Stimulated activated CD8-positive, alpha-beta memory T cell treated with anti-CD3 and anti-CD28 coated beads, Interleukin-12 subunit alpha, Interleukin-12 subunit beta, amount 100 ng/mL, for 4 hours (primary cell): ENCODE measurements around the gene RPL26.
"Not testable (repeated sequence)": the region's sequence is repeated elsewhere in the genome, so short reads cannot be mapped to it uniquely, and the experiment has no call there.

Experiments
- DNase-seq: peaks from one replicate; pipeline ENCODE4 v3.0.0-alpha.2; 2020; ENCODE audit warnings: low read depth

The RPL26 gene

GRCh38 chr17:8365143-8365542 lies 17.9 kb downstream of the RPL26 start:
- DNase-seq, result no peak

- DNase-seq, result no peak
These were observed 20.2 kb downstream of the RPL26 start for GRCh38 chr17:8362651-8363332.

DNA sequence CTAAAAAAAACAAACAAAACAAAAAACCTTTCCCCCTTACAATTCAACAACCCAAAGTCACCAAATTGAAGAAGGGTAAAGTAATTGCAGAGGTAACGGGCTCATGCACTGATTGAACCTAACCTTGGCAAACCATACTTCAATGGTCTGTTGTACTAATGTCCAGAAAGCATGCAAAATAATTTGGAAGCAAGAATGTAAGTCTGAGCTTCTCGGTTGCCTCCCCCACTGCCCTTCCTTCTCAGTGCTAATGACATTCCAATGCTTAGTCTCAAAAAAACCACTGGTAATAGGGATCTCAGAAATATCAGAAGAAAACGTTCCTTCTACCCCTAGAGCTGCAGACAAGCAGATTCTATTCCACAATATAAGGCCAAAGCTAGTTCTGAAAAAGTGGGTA lies 22.2 kb downstream of the RPL26 start:
- no peak for DNase-seq

DNA sequence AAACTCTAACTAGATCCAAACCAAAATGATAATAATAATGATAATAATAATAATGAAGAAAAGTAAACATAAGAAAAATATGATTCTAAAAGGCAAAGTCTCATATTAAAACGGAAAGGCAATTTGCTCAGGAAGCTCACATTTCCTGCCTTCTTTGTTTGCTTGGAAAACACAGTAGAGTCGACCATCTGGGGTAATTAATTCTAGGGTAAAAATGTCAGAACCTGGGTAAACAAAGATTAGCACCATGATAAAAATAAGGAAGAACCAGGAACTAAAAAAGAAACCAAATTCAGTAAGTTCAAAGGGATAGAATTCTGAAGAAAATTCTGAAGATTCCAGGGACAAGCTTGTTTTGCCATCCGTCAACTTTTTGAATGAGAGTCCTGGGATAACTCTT lies 22.7 kb downstream of the RPL26 start:
- no peak for DNase-seq

DNA sequence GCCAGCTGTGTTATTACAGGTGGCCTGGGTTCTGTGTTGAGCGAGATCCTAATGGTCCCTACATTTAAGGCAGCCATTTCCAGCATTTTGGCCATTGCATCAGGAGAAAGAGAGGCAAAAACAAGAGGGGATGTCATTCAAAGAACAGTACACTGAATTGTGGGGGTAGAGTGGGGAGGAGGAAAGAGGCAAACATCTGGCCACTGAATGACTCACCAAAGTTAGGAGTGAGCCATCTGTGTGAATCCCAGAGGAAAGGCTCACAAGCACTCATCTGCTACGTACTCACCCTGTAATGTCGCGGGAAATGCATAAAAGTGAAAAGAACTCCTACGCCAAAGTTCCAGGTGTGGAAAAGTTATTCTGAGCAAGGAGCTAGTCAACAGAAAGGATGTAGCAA lies 23.2 kb downstream of the RPL26 start:
- DNase-seq, result no peak

DNA sequence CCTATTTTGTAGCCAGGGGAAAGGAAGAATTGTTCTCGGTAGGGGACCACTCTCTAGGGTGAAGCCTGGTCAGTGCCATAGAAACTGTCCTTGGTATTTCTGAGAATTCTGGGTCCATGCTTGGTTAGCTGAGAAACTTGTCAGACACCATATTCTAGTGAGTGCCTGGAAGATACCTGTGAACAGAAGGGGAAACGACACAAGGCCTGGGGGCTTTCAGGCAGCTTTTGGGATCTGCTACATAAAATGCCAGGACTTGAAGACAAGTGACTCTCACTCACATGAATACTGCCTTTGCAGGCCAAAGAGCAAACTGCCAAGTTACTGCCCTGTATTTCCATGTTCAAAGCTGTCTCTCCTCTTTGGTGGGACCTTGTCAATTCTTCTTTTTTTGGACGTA lies 25.1 kb downstream of the RPL26 start:
- DNase-seq, result no peak

- no peak for DNase-seq
These were observed 28.8 kb downstream of the RPL26 start for GRCh38 chr17:8354236-8354635.

GRCh38 chr17:8353736-8354135 lies 29.3 kb downstream of the RPL26 start:
- no peak for DNase-seq

DNA sequence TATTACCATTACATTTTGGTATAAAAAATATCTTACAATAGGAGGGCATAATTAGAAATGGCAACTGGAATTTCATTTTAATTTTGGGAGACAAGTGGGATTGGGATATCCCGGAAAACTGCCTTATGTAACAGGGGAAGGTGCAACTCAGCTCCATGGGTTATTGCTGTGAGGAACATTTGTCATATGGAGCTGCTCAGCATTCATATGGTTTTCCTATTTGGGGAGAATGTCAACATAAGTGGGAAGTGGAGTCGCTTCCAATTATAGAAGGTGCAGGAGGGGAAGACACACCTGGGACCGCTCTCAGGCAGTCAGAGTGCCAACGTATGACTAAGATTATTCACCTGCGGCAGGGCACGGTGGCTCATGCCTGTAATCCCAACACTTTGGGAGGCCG lies 32.7 kb downstream of the RPL26 start:
- no peak for DNase-seq

DNA sequence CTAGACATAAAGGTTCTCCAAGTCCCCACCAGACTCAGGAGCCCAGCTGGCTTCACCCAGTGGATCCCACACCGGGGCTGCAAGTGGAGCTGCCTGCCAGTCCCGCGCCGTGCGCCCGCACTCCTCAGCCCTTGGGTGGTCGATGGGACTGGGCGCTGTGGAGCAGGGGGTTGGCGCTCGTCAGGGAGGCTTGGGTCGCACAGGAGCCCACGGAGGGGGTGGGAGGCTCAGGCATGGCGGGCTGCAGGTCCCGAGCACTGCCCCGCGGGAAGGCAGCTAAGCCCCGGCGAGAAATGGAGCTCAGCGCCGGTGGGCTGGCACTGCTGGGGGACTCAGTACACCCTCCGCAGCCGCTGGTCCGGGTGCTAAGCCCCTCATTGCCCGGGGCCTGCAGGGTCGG lies 36.0 kb downstream of the RPL26 start:
- DNase-seq, result not testable (repeated sequence)

DNA sequence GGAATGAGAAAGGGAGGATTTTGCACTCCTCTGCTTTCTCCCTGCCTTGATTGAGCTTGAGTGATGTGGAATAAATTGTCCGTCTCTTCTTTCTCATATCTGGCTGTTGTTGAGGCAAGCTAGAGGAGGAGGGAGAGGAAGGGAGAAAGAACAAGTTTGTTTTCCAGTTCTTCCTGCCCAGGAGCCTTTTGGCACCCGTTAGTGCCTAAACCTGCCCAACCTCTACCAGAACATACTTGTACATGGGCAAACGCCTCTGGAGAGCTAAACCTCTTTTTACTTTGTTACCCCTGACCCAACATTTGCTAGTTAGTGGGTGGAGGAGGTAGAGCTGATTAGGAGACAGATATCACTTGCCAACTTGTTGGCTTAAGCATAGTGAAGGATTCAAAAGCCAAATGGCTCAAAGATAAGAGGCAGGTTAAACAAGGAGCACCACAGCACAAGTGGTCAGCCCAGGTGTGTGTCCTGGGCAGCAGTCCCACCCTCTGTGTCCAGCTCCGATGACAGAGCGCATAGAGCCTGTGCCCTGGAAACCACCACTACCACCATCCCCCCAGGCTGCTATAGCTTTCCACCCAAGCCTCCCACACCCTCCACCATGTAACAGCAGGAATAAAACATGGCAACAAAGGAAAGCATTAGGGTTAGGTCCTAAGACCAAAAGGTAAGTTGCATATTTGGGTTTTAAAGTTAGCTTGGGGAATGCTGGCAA lies 36.9 kb downstream of the RPL26 start:
- no peak for DNase-seq

DNA sequence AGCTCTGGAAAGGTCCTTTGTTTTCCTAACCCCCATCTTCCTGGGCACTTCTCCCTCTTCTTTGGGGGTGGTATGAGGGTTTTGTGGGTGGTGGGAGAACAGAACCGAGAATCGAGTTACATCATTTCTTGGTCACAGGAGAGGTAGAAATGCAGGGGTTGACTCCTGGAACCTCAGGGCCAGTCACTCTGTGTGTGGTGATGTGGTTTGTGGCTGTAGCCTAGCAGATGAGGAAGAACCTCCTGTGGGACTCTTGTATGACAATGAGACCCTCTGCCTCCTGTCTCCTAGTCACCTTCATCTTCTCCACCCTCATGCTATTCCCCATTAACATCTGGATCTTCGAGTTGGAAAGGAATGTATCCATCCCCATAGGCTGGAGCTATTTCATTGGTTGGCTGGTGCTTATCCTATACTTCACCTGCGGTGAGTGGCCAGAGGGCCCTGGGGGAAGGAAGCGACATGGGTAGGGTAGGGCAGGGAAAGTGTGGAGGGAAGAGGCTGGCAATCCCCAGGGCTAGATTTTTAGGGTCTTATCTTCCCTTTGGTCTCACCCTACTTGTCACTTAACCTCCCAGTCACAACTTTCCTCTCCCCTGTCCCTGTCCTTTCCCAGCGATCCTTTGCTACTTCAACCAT lies 37.8 kb downstream of the RPL26 start:
- DNase-seq, result no peak

DNA sequence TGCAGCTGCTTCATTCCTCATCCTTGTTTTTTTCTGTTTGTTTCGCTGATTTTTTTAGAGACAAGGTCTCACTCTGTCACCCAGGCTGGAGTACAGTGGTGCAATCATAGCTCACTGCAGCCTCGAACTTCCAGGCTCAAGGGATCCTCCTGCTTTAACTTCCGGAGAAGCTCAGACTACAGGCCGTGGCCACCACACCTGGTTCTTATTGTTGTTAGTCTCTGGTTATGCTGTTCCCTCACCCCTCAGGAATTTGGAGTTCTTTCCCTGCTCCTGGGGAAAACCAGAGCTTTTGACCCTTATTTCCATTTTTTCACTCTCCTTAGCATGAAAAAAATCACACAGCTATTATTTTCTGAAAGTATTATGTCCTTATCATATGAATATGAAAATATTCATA lies 41.5 kb downstream of the RPL26 start:
- no peak for DNase-seq

DNA sequence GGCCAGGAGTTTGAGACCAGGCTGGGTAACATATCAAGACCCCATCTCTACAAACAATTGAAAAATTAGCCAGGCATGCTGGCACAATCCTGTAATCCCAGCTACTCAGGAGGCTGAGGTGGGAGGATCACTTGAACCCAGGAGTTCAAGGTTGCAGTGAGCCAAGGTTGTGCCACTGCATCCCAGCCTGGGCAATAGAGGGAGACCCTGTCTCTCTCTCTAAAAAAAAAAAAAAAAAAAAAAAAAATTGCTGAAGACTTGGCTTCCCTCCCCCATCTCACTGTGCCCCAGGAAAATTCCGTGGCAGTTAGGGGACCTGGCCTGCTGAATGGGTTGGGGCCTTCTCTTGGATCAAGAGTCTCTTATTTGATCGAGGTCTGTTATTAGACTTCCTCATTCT lies 43.5 kb downstream of the RPL26 start, which contains the start of gene ODF4:
ODF4 (plus strand) TSS at position 301 of the 400 bp plus-strand sequence. CDS start 212 bp downstream, outside the sequence.
- no peak for DNase-seq

GRCh38 chr17:8338753-8339140 lies 44.2 kb downstream of the RPL26 start:
- DNase-seq, result no peak

DNA sequence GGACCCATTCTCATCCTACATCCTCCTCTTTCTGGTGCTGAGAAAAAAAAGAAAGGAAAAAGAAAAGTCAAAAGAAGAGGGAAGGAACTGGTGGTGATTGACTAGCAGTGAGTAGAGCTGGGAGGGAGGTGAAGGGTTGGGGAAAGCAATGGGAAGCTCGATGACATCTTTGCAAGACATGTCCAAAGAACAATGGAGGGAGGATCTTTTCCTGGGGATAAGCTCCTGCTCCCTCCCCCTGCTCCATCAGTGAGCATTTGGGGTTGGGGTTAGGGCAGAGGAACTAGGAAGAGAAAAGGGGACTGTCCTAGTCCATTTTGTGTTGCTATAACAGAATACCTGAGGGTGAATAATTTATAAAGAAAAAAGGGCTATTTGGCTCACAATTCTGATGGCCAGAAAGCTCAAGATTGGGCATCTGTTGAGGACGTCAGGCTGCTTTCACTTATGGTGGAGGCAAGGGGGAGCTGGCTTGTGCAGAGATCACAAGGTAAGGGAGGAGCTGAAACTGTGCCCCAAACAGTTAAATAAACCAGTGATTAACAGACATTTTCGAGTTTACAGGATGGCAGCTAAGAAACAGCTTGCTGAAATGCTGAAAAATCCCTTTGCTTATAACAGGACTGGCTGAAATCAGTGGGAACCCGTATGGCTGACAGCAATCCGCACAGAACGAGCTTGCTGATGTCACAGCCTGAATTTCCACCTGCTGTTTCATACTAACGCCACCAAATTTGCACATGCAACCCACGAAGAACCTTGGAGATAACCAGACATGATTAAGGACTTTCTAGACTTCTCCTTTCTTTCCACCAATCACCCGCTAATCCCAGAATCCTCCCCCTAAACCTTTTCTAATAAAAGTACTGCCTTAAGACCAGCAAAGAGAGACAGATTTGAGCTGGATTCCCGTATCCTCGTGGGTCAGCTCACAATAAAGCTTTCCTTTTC lies 44.9 kb downstream of the RPL26 start:
- no peak for DNase-seq

GRCh38 chr17:8333281-8333680 lies 49.7 kb downstream of the RPL26 start:
- DNase-seq, result no peak

GRCh38 chr17:8332688-8333087 lies 50.3 kb downstream of the RPL26 start:
- no peak for DNase-seq

DNA sequence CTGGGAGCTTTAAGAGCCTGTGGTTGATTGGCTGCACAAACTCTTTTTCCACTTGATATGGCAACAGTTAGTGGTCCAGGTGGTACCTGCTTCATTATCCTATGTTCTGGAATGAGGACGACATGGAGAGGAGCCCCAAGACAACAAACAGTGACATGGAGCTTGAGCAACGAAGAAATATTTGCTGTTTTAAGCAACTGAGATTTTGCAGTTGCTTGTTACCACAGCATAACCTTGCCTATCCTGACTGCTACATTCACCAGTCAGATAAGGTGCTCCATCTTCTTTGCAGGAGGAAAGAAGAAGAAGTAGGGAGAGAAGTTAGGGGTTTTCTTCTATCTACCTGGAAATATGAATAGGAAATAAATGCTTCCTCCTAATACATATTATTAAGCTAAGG lies 50.9 kb downstream of the RPL26 start:
- DNase-seq, result no peak
